CD4-positive, alpha-beta T cell treated with Interferon alpha-2 for 1 hour (primary cell): Measurements from ENCODE around the gene MRPS6.
A peak's percentile ranks its signal among the peaks of the same experiment; 100 is the strongest.

Source experiments
- DNase-seq, 2 donors: peaks; one replicate each; pipeline ENCODE4 v3.0.0-alpha.2; 2020 to 2022

MRPS6 gene

DNA sequence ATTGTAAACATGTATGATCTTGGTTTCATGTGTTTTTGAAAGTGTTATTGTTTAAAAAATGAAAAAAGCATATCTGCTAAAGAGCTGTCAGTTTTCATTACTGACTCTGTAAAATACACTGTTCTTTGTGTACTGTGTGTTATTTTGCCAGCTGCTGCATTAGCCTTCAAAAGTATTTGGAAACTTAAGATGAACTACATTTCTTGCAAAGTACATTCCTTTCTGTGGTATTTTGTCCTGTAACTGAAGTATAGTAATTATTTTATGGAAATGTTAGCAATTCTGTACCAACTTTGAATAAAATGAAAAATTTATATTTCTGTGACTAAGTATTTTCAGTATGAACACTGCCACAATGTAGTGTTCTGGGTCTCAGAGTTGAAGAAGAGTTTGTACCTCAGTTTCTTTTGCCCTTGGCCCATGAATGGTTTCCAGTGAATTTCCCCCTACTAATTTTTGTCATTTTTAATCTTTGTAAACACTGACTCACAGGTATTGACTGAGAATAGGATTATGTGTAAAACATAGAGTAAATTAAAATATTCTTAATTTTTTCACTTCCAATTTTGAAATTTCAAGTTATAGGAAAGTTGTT lies 32.7 kb downstream of the MRPS6 start:
- DNase-seq: no peak

DNA sequence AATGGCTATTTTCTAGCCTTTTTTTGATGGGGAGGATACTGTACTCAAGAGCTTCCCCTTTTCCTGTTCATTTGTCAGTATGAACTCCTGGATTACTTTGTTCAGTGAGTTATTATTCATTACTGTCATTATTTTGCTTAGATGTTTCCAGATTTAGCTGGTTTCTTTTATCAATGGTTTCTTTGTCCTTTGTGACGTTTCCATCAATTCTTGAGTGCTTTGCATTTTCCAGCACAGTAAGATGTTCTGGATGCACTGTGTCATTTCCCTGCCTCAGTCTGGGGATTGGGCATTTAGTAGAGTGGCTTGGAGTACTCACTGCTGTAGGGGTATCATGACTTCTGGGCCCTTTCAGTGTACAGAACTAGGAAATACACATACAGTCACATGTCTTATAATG lies 34.2 kb downstream of the MRPS6 start:
- DNase-seq: no peak

GRCh38 chr21:34109075-34109474 lies 35.7 kb downstream of the MRPS6 start:
- no peak for DNase-seq

GRCh38 chr21:34110594-34111202 lies 37.3 kb downstream of the MRPS6 start:
- no peak for DNase-seq

DNA sequence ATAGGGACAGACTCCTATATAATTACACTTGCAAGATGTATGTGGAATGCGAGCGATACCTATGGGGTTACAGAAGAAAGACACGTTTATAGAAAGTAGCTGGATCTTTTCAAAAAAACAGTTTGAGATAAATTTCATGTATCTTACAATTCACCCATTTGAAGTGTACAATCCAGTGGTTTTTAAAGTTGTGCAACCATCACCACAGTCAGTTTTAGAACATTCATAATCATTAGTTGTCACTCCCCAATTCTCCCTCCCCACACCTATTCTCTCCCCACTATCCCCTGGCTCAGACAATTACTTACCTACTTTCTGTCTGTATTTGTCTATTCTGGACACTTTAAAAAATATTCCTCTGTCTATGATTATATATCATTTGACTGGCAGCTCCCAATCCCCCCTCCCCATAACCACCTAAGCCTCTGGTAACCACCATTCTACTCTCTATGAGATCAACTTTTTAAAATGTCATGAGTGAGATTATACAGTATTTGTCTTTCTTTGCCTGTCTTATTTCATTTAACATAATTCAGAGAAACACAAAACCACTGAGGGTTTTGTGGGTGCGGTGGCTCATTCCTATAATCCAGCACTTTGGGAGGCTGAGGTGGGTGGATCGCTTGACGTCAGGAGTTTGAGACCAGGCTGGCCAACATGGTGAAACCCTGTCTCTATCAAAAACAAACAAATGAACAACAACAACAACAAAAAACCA lies 39.1 kb downstream of the MRPS6 start:
- DNase-seq: no peak

DNA sequence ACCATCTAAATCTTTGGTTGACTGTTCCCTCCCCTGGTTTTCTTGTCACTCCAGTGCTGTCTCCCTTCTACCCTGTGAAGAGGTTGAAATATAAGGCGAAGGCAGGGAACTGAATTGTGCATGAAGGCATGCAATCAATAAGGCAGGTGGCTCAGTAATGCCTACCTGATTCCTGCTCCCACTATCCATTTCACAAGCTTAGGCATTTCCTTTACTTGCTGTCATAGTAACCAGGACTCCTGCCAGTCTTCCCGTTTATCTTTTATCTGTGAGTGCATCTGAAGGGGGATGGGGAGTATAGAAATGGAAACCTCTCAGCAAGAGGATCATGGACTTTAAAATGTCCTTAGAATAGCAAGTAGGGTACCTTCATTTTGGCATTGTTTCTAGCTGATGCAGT lies 40.5 kb downstream of the MRPS6 start:
- DNase-seq: no peak

DNA sequence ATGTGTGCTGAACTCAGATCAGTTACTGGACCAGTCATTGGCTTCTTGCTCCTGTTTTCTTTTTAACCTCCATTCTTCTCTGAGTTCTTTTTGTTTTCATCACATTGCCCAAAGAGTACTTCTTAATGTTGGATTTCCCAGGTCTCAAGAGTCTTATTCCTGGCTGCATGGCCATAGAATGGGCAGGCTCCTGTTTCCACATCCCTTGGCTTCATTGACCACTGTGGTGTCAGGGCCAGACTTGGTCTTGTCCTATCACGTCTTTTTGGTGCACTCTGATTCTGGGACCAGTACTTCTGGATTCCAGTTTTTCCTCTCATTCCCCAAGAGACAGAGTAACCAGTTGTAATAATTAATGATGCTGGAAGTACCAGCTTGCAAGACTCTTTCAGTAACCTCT lies 41.8 kb downstream of the MRPS6 start:
- DNase-seq: no peak

- DNase-seq: no peak
These were observed 43.2 kb downstream of the MRPS6 start for GRCh38 chr21:34116569-34116968.

- no peak for DNase-seq
These were observed 47.5 kb downstream of the MRPS6 start for GRCh38 chr21:34120867-34121266.

- DNase-seq: no peak
These were observed 48.7 kb downstream of the MRPS6 start for GRCh38 chr21:34122047-34122446.

DNA sequence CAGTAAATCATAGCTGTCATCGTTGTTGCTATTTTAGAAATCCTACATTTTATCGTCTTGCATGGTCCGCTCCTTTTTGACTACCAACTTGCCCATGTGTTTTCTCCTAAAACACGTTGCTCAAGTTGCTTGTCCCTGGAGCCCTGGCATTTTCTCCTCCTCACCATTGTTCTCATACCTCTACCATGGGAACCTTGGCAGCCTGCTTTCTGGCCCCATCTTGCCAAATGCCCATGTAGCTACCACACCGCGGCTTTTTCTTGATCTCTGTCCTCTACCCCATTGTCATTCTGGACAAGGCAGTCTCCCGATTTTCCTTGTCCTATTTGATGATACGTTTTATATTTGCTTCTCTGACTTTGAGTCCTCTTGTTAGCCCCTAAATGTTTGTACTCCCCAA lies 50.2 kb downstream of the MRPS6 start:
- DNase-seq: no peak

DNA sequence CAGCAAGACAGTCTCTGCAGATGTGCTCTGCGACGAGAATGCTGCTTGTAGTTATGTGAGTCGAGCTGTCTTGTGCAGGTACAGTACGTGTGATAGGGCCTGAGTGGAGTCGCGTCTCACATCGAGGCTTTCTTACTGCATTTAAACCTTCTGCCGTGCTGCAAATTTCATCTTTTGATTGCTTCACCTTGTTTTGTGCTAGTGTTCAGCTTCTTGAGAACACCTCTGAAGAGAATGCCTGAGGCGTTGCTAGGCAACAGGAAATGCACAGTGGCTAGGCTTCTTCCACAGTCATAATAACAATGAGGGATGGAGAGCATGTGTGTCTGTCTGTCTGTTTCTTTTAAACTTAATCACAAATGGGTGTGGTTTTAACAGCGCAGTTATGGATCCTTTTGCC lies 52.9 kb downstream of the MRPS6 start:
- peak; percentile 13 to 16 for DNase-seq

DNA sequence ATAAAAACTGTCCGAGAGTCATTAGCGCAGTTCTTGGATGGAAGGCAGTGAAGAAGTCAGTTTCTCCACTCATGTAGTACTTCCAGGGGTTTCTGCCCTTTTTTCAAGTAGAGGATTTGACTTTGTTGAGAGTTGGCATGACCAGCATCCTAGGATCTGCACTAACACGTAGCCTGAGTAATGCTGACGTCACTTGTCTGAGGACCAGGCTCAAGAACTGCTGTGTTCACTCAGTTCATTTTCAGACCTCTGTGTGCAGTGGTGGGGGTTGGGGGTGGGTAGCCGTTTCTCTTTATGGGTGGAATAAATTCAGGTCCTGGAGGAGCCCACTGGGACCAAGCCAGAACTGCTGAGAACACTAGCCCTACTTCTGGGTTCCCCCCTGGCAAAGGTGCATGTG lies 53.3 kb downstream of the MRPS6 start:
- DNase-seq: no peak

DNA sequence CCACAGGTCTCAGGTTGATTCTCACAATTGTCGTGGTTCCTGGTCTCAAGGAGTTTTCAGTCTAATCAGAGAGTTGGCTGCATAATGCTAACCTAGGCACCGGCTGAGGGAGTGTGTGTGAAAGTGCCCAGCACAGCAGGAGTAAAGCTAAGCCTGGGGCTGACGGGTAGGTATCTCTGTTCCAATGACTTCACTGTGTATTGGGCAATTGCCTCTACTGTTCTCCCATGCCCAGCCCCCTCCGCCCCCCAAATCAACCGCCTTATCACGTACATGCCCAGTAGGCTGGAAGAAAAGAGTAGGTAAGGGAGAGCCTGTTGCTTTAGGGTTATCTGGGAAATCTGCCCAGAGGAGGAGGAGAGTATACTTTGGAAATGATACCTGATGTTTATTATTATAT lies 54.7 kb downstream of the MRPS6 start:
- no peak for DNase-seq

DNA sequence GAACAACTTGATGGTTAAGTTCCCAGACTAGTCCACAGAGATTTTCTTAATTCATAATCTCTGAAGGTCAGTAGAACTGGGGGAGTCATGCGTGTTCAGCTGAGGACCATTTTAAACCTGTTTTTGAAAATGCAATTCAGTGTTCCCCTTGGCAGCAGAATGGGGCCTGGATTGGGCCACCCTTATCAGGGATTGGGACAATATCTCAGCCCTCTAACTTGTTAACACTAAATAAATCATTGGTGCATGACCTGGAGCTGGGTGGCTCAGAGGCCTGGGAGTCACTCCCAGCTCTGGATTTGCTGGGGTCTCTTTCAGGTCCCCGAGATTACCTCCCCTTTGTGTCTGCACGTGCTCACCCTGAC lies 55.3 kb downstream of the MRPS6 start:
- no peak for DNase-seq

DNA sequence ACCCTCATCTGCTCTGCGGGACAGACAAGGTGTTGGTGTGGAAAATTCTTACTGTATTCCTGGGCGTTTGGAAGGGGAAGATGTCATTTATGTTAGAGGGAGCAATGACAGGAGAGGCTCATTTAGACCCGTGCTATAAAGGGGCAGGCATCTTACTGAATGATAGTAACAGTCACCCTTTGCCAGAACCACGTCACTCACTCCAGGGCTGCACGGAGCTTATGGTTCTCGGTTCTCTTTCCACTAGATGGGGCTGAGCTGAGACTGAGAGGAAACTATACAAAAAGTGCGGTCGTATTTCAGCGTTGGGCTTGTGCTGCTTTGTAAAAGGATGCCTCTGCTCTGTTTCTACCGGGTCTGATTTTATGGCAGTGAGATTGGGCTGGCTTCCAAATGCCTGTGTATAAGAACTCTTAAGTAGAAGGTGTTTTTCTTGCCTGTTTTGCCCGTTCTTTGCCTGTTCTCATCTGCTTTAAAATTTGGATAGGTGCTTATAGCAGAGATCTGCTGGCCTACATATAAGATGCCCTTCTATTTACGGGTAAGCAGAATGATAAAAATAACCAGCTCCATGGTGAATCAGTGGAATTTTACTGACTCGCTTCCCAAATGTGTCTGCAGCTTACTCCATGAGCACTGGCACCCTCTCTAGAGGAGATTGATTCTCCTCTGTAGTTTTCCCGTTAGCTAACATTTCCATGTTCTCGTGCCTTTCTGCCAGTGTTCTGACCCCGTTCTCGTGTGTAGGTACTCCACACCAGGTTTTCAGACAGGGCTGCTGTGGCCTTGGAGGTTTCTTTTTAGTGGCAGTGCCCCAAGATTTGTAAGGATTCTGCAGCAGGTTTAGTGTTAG lies 55.9 kb downstream of the MRPS6 start:
- DNase-seq: peak; percentile 28 to 58

- no peak for DNase-seq
These were observed 56.7 kb downstream of the MRPS6 start for GRCh38 chr21:34129901-34130715.

GRCh38 chr21:34130716-34130985 lies 57.3 kb downstream of the MRPS6 start:
- no peak for DNase-seq

- no peak for DNase-seq
These were observed 58.2 kb downstream of the MRPS6 start for GRCh38 chr21:34131586-34131985.

DNA sequence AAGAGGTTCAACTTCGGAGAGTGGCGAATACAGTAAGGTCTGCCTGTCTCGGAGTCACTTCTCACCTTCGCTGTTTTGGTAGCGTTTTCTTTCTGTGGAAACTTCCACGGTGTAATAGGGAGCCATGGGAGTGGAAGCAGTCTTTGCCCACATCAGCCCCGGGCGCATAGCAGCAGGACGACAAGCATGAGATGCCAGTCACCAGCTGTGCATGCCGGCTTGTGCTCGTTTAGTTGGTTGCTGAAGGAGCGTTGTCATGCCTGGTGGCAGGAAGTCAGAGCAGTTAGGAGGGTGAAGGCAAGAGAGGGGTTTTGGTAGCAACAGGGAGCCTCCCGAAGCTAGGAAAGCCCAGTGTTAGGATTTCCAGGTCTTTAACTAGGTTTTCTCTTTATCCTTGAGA lies 58.8 kb downstream of the MRPS6 start:
- no peak for DNase-seq

- DNase-seq: no peak
These were observed 59.5 kb downstream of the MRPS6 start for GRCh38 chr21:34132926-34133325.

- no peak for DNase-seq
These were observed 60.0 kb downstream of the MRPS6 start for GRCh38 chr21:34133392-34133791.

DNA sequence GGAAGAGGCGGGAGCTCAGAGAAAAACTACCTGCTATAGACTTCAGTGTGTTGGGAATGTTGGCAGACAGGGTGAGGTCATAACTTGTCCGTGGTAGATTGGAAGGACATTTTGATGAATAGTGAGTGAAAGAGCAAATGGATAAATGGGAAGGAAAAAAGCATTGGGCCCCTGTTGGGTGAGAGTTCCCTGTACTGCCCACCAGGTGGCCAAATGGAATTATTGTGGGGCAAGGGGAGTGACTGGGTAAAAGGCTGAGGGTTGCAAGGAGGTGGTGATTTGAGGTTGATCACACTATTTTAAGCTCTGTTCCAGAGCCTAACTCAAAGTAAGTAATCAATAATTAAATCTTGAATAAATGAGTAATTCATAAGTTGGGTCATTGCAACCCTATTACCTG lies 60.4 kb downstream of the MRPS6 start:
- no peak for DNase-seq
